Measurements from ENCODE around the gene NOC2L.
A peak's percentile ranks its signal among the peaks of the same experiment; 100 is the strongest.
"Not testable (repeated sequence)": the region's sequence is repeated elsewhere in the genome, so short reads cannot be mapped to it uniquely, and the experiment has no call there.

NOC2L gene

DNA sequence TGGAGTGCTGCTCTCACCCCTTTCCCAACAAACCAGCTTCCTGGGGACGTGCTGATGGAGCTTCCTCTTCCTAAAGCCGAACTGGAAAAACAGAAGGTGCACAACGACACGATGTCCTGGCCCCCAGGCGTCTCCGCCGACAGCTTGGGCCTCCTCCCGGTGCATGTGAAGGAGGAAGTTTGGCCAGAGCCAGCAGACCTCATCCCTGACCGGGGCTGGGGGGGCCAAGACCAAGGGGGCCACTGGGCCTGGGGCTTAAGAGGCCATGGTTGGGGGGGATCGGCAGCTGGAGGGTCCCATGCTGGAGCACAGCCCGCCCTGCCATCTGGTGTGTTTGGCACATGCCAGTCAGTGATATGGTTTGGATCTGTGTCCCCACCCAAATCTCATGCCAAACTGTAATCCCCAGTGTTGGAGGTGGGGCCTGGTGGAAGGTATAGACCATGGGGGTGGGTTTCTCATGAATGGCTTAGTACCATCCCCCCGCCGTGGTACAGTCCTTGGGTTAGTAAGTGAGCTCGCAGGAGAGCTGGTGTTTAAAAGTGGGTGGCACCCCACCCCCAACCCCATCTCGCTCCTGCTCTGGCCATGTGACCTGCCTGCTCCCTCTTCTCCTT, 34.4 kb upstream of the NOC2L start:
- no peak for DNase-seq

DNA sequence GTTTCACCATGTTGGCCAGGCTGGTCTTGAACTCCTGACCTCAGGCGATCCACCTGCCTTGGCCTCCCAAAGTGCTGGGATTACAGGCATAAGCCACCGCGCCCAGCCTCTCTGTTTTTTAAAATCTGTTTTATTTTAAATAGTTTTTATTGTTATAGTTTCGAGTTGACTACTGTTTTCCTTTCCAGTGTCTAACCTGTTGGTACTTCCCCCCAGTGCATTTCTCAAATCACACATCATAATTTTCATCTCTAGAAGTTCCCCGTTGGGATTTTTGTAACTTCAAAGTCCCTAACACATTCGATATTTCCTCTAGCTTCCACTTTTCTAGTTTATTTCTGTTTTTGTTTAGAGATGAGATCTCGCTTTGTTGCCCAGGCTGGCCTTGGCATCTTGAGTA, 33.3 kb upstream of the NOC2L start:
- DNase-seq: no peak

DNA sequence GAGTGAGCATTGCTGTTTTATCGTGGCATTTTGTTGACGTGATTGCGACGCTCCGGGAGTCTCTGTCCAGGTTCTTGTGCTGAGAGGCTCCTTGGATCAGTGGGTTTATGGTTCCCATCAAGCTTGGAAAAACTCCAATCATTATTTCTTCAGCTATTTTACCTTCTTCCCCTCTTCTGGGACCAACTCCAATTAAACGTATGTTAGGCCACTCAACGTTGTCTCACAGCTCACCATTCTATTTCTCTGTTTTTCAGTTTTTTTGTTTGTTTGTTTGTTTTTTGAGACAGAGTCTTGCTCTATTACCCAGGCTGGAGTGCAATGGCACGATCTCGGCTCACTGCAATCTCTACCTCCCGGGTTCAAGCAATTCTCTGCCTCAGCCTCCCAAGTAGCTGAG, 32.8 kb upstream of the NOC2L start:
- DNase-seq: no peak

DNA sequence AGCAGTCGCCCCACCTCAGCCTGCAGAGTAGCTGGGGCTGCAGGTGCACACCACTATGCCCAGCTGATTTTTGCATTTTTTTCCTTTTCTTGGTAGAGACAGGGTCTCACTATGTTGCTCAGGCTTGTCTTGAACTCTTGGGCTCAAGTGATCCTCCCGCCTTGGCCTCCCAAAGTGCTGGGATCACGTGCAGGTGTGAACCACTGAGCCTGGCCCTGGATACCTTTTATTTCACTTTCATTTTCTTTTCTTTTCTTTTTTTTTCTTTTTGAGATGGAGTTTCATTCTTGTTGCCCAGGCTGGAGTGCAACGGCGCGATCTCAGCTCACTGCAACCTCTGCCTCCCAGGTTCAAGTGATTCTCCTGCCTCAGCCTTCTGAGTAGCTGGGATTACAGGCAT, 32.2 kb upstream of the NOC2L start:
- DNase-seq: not testable (repeated sequence)

DNA sequence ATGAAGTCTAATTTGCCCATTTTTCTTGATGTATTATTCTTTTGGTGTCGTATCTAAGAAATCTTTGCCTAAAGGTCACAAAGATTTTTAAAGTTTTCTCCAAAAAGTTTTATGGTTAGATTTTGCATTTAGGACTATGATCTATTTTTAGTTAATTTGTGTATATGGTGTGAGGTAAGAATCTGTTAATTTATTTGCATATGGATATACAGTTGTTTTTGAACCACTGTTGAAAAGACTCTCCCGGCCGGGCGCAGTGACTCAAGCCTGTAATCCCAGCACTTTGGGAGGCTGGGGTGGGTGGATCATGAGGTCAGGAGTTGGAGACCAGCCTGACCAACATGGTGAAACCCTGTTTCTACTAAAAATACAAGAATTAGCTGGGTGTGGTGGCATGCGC, 29.0 kb upstream of the NOC2L start:
- DNase-seq: not testable (repeated sequence)

DNA sequence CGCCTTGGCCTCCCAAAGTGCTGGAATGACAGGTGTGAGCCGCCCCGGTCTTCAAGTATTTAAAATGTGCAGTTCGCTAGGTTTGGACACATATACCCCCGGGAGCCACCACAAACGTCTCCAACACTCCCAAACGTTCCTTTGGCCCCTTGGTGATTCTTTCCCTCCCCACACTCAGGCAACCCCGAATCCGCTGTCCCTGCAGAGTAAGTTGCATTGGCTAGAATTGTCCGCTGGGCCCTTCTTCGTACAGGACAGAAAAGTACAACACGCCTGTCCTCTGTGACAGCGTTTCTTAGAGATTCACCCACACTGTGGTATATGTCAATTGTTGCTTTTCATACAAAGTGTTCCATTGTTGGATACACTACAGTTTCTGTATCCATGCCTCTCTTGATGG, 26.1 kb upstream of the NOC2L start:
- DNase-seq: no peak

DNA sequence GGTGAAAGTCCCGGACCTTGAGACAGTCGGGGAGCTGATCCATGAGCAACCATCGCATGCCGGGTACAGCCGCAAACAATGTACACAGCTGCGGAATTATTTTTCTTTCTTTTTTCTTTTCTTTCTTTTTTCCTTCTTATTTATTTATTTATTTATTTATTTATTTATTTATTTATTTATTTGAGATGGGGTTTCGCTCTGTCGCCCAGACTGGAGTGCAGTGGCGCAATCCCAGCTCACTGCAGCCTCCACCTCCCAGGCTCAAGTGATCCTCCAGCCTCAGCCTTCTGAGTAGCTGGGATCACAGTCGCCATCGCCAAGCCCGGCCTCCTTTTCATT, 25.4 kb upstream of the NOC2L start:
- DNase-seq: no peak

DNA sequence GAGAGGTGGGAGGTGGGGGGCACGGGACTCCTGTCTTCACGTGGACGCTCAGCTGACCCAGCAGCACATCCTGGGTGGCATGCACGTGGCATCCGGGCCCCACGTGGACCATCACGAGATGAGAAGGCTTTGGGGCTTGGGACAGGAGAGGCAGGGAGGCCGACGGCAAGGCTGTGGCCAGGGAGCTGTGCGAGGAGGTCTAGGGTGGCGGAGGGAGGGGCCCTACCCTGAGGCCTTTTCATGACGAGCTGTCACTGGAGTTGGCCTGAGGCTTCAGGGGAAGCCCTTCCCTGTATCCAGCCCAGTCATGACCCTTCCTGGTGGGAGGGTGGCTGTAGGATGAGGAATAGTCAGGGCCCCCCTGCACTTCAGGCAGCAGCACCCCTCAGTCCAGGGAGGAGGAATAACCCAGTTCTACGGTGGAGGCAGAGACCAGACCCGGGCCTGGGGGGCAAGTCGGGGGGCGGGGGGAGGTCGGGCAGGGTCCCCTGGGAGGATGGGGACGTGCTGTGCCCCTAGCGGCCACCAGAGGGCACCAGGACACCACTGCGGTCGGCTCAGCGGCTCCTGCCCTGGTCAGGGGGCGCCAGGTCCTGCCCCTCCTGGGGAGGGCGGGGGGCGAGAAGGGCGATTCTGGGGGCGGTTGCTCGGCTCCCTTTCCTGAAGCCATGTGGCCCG, 24.9 kb upstream of the NOC2L start:
- no peak for DNase-seq

DNA sequence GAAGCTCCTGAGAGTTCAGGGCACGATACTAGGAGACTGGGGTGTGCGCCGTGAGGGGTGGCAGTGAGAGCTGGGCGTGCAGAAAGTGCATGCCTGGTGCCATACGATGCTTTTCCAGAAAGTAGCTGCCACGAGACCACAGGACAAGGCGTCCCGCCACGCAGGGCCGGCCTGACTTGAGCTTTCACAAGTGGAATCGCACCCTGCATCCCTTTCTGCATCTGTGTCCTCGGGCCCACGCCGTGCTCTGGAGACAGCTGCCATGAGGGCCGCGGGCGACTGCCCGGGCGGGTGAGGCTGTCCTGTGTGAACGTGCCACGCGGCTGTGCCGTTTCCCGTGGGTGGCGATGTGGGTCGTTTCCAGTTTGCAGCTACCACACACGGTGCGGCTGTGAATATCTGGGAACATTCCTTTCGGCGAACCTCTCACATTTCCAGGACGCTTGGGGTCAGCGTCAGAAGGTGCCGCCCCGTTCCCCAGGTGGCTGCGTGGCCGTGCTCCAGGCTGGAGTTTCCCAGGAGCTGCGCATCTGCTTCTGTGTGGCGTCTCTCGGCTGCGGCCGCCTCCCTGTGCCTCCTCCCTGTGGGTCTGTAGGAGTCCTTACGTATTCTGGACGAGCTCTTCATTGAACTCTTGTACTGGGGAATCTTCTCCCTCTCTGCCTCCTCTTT, 23.8 kb upstream of the NOC2L start:
- DNase-seq: no peak

DNA sequence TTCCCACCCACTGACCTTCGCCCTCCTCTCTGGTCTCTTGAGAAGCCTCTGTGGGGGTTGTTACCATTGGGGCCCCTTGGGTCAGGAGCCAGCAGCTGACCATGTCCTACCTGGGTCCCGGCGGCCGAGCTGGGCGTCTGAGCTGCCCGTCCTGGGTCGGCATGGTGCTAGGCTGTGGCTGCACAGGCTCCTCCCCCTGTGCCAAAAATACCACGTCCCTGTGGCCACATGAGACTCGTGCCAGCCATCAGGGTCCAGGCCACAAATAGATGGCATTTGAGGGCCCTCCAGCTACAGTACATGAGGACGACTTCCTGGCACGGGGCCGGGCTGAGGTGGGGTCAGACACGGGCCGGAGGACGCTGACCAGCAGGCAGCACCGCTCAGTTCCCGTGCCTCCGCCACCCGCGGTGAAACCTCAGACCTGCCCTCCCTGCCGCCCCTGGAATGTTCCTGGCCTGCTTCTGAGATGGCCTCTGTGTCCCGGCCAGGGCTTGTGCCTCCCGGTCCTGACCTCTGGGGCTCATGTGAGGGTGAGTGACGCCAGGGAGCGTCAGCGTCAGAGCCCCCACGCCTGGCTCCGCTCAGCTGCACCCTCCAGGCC, 23.0 kb upstream of the NOC2L start, which contains the start of gene PERM1:
PERM1 (minus strand) TSS at position 139 of the 604 bp plus-strand sequence. CDS start 1,064 bp downstream, outside the sequence.
- no peak for DNase-seq

DNA sequence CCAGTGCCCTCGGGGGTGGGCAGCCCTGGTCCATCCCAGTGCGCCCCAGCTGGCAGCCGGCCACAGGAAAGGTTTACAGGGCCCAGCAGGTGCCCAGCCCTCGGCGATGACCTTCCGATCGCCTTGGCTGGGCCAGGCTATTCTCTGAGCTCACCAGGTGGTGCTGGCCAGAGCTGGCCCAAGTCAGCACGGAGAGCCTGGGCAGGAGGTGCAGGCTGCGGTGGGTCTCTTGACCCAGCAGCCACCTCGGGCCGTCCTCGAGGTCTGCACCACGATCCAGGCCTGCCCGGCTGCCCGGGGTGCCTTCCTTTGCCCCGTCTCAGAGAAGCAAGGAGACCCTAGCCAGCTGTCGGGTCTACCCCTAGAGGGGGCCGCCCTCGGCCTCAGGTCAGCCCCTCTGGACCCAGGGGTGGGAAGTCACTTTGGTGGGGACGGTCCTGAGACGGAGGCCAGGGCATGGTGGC, 22.5 kb upstream of the NOC2L start:
- peak; percentile 27 for DNase-seq

DNA sequence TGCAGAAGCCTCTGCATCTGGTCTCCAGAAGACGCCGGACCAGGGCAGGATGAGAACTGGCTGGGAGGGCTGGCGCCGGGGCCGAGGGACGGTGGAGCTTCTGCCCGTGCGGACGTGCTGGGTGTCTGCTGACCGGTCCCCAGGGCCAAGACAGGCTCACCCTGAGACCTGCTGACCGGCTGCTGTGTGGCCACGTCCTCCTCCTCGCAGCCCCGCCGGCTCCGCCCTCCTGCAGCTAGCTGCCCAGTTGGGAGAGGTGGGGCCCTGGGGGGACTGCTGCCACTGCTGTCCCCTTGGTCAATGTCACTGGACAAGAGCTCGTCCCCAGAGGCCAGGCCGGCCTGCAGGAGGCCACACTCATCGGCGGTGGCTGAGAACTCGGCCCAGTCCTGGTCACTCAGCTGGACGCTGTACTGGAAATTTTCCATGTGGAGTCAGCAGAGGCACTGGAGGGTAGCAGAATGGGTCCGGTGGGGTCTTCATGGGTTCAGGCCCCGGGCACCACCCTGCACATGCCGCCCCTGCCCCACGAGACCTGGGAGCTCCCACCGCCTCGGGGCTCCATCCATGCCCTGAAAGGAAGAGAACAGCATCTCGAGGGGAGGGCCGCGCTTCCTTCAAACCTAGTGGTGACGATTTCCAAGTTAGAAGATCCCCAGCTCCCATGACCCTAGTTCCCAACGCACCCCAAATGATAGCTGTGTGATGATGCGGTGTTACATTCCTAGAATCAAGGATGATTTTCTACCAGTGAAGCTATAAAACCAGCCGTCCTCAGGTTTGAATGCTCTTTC, 21.7 kb upstream of the NOC2L start:
- no peak for DNase-seq

DNA sequence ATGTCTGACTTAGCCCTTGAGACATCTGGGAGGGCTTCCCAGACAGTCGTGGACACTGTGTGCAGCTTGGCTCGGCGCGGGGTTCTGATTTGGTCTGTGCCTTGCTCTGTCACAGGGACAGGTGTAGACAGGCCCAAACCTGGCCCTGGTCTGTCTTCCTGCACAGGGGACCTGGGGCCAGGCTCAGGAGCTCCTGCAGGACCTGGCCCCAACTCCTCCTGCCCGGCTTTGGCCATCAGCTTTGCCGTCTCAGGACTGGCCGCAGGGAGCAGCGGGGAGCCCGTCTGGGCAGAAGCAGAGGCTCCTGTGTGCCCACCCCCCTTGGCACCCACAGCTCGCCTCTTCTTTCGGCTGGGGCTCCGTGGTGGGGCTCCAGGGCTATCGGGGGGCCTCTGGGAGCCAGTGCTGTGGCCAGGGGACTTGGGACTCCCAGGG, 21.1 kb upstream of the NOC2L start:
- no peak for DNase-seq

DNA sequence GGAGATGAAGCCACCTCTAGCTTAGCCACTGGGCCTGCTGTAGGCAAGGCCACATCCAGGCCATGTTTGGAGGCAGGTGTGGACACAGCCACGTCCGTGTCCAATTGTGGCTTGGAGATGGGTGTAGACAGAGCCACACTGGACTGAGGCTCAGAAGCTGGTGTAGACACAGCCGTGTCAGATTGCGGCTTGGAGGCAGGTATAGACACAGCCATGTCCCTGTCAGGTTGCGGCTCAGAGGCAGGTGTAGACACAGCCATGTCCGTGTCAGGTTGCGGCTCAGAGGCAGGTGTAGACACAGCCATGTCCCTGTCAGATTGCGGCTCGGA, 20.7 kb upstream of the NOC2L start:
- no peak for DNase-seq

DNA sequence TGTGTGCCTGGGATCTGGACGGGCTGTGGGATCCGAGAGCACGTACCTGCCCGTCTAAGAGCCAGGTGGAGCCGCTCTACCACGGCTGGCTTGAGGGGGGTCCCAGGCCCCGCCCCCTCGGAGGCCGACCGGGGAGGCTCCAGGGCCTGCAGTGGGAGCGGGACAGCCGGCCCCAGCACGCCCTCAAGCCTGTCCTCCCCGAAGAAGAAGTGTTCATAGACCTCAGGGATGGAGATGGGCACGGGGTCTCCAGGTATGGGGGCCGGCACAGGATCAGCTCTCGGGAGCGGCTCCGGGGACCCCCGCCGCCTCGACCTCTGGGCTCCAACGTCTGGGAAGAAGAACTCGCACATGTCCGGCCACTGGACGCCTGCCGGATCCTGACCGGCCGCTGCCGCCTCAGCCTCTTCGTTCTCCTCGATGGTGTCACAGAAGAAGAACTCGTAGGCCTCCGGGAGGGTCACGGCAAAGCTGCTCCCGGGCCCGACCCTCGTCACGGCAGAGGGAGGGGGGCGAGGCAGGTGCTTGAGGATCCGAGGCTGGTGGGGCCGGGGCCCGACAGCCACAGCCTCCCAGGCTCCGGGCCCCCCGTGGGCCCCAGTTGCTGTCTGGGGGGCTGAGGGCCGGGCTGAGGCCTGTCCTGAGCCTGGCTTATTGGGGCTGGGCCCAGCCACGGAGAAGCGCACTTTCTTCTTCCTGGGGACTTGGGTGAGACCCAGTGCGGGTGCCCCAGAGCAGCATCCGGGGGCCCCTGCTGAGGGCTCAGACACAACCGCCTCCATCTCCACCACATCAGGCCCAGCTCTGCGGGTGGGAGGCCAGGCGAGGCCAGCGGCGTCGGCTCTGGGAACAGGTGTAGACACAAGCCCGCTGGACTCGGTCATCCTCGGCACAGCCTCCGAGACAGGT, 20.0 kb upstream of the NOC2L start:
- no peak for DNase-seq

DNA sequence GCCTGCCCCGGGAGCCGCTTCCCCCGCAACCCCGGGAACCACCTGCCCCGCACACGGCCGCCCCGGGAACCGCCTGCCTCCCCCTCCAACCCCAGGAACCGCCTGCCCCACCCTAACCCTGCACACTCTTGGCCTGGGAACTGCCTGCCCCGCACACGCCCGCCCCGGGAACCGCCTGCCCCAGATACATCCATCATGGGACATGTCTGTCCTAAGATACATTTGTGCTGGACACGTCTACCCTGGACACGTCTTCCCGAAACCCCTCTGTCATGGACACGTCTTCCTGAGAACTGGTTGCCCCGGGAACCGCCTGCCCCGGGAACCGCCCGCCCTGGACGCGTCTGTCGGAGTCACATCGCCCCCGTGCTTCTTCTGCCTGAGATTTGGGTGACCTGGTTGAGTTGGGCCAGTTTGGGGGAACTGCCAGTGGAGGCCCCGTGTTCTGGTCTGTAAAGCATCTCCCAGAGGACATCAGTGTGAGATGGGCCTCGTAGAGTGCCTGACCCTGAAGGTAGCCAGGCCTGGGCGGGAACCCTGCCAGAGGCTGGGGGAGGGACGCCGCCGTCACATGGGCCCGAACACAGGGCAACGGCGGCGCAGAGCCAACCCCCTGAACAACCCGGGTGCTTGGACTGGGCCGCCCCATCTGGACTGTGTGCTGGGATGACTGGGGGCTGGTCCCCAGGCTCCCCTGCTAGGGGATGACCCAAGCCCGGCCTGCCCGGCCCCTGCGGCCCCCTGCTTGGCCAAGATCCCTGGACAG, 19.2 kb upstream of the NOC2L start:
- DNase-seq: no peak

DNA sequence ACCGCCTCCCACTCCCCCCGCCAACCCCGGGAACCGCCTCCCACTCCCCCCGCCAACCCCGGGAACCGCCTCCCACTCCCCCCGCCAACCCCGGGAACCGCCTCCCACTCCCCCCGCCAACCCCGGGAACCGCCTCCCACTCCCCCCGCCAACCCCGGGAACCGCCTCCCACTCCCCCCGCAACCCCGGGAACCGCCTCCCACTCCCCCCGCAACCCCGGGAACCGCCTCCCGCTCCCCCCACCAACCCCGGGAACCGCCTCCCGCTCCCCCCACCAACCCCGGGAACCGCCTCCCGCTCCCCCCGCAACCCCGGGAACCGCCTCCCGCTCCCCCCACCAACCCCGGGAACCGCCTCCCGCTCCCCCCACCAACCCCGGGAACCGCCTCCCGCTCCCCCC, 17.7 kb upstream of the NOC2L start:
- not testable (repeated sequence) for DNase-seq

DNA sequence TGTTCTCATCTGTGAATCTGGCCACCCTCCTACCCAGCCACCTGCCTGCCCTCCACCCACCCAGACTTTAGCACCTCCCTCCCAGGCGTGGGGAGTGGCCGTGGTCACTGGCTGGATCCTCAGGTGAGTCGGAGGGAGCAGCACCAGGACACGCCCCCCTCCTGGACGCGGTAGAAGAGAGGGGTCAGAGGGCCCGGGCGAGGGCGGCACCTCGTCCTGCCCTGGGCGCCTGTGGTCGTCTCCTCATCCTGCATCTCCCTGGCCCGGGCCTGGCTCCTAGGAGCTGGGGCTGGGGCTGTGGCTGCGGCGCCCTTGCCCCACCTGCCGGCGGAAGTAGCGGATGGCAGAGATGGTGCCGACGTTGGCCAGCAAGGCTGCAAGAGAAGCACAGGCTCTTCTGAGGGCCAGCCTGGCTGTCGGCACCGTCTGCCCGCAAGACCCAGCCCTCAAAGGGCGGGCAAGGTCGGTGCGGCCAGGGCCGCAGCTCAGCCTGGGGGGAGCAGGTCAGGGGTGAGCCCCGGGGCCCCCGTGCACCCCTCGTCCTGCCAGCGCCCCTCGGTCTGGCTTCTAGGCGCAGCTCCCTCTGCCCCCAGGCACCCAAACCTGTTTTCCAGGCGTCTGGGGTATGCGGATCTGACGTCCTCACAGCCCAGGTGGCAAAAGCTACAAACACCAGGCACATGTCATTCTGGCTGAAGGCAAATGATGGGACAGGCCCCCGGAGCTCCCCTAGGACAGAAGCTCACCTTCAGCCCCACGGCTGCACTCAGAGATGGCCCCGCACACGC, 17.0 kb upstream of the NOC2L start:
- DNase-seq: peak; percentile 52

DNA sequence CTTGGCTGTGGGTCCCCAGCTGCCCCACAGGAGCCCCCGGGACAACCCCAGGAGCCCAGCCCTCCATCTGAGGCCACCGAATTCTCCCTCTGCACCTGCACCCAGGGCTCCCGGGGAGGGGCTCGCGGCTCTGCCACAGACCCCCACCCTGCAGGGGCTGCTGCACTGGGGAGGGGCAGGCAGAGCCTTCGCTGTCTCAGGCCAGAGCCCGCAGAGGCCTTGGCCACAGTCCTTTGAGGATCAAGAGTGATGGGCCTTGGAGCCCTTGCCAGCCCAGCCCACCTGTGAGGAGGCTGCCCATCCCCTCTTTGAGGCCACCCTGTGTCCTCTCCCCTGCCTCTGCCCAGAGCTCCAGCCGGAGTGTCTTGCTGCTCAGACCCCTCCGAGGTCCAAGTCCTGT, 16.3 kb upstream of the NOC2L start:
- DNase-seq: no peak

DNA sequence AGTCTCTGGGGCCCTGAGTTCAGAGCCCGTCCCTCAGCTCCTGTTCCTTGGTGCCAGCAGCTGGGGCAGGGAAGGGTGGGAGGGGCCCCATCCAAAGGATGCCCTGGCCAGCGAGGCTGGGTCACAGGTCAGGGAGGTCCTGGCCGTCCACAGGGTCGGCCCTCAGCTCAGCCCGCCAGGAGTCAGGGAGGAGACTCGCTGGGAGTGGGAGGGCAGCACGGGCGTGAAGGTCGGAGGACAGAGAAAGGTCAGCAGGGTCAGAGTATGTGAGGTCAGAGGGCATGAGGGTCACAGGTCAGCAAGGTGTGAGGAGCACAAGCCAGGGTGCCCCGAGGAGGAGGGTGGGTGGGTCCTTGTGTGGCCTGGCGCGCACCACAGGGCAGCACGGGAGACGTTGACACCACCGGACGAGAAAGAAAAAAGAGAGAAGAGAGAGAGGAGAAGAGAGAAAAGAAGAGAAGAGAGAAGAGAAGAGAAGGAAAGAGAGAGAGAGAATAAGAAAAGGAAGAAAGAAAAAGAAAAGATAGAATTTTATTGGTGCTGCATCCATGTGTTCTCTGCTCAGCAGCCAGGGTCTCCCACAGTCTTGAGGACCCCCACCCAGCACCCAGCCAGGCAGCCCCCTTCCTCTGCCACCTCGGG, 15.8 kb upstream of the NOC2L start:
- no peak for DNase-seq
